Fibroblast of mammary gland (primary cell): ENCODE measurements around the gene SORBS1.

Experiments used
- DNase-seq: peaks from one replicate; pipeline ENCODE4 v3.0.0-alpha.2; 2010; ENCODE audit warnings: low read depth
- H3K4me3 ChIP-seq: 2 replicates; pipeline ENCODE4 v1.5.1; 2011; ENCODE audit warnings: low read depth, mild to moderate bottlenecking, low read length, moderate library complexity; ENCODE audit not compliant: control insufficient read depth
- TF ChIP-seq, protein P1 (sequence below): conservative IDR thresholded peaks from 2 replicates; pipeline ENCODE4 v1.5.1; 2011; ENCODE audit warnings: low read depth, low read length, inconsistent platforms; ENCODE audit not compliant: control insufficient read depth, insufficient read depth

SORBS1 gene

DNA sequence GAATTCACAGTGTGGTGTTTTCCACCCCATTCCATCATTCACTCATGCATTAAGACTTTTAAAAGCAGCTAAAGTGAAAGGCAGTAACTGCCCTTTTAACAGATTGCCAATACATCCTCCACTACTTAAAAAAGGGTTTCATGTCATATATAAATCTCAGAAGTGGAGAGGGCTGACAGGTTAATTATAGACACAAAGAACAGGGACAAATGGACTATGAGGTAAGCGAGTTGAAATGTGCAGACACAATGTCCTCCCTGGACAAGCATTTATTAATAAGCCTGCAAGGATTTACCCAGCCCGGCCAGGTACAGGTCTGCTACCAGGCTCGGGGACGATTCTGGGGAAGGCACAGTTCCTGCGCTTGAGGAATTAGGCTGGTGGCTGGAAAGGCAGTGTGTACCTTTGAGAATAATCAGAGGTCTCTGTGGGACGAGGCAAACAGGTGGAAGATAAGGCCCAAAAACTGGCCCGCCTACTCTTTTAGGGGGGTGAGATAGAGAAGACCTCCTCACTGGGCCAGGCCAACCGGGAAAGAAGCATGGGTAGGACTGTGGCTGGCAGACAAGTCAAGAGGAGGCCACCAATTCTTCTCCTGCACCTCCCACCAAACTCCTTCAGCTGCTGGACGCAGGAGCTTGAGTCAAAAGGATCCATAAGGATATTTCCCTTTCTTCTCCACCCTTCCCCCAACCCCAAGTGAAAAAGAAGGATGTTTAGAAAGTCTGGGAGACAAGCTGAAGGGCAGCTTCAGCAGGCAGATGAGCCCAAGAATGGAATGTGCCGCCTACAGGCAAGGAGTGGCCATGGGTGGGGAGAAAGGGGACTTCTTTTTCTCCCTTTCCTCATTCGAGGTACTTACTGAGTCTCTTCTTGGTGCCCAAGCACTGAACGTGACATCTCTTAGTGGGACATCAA lies 271.9 kb downstream of the SORBS1 start:
- TF ChIP-seq, protein P1, sequence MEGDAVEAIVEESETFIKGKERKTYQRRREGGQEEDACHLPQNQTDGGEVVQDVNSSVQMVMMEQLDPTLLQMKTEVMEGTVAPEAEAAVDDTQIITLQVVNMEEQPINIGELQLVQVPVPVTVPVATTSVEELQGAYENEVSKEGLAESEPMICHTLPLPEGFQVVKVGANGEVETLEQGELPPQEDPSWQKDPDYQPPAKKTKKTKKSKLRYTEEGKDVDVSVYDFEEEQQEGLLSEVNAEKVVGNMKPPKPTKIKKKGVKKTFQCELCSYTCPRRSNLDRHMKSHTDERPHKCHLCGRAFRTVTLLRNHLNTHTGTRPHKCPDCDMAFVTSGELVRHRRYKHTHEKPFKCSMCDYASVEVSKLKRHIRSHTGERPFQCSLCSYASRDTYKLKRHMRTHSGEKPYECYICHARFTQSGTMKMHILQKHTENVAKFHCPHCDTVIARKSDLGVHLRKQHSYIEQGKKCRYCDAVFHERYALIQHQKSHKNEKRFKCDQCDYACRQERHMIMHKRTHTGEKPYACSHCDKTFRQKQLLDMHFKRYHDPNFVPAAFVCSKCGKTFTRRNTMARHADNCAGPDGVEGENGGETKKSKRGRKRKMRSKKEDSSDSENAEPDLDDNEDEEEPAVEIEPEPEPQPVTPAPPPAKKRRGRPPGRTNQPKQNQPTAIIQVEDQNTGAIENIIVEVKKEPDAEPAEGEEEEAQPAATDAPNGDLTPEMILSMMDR = peak; percentile 26
- peak overlapping the region; percentile 79 for H3K4me3 ChIP-seq
- DNase-seq = no peak

DNA sequence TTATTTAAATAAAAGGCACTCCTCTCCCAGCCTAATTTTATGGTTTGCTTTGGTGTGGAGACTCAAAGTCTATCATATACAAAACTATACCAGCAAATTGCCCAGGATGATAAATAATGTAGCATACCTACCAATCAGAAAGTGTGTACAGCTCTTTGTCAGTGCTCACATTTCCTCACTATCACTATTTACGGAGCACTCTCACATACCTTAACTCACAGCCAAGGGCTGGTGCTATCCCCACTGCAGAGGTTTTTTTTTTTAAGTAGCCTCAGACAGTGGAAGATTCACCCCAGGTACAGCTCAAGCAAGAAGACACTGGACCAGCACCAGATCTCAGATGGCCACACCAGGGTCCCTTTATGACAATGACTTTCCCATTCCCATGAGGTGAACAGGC lies 272.9 kb downstream of the SORBS1 start:
- no peak overlapping the region for H3K4me3 ChIP-seq
- no peak for DNase-seq
- TF ChIP-seq, protein P1 = no peak

DNA sequence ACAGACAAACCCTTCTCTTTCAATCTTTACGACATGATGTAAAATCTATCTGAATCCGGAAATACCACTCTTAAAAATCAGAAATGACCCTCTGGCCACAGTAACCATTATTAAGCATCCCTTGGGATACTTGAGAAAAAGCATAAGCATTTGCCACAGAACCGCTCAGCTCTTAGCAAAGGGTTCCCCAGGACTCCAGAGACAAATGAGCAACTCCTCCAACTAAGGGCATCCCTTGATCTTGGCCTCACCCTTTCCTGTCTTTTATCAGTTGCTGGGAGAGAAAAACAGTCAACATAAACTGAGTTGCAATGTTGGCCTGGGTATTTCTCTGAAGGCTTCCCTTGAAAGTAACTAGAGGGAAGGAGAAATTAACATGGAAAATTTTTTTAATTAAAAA lies 273.9 kb downstream of the SORBS1 start:
- H3K4me3 ChIP-seq = no peak overlapping the region
- TF ChIP-seq, protein P1 = no peak
- peak; percentile 54 for DNase-seq

DNA sequence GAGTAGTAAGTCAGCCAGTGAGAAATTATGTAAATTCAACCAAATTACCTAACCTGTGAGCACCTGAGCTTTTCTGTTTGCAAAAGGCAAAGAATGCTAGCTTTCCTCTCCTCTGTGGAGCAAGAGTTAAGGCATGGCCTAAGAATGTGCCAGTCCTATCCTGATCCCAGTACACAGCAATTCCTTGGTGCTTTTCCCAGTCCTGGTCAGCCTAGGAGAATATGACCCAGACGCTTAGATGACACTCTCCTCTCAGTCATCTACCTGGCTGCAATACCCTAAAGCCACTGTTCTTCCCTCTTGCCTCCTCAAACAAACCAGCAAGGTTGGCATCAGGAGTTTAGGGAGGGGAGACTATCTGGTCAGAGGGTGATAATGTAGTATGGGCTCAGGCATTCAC lies 274.5 kb downstream of the SORBS1 start:
- DNase-seq = no peak
- TF ChIP-seq, protein P1 = no peak
- H3K4me3 ChIP-seq = no peak overlapping the region

DNA sequence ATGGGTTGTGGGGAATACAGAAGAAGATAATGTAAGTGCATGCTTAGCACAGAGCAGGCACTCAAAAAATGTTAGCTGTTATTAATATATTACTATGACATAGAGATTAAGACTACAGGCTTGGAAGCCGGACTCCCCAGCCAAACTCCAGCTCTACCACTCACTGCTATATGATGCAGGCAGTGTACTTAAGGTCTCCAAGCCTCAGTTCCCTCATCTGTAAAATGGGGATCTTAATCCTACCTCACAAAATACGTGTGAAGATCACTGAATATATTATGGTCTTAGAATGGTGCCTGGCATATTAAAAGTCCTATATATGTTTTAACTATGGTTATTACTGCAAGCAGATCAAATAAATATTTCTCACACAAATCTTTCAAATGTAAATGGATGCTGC lies 275.6 kb downstream of the SORBS1 start:
- no peak for DNase-seq
- no peak overlapping the region for H3K4me3 ChIP-seq
- TF ChIP-seq, protein P1 = no peak

DNA sequence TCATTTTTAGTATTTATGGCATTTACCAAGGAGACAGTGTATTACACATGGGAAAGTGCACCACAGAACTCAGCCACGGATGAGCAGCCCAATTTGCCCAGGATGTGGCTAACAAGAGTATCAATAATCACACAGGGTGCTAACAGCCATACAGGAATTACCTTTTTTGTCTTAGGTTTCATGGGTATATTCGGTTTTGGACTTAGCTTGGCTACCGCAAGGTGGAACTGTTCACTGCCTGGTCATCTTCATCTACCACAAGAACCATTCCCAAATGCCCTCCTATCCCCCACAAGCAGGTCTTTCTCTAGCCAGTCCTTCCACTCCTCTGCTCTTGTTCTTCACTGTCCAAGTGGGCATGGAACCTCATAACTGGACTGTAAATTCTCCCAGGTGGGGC lies 276.4 kb downstream of the SORBS1 start:
- no peak overlapping the region for H3K4me3 ChIP-seq
- TF ChIP-seq, protein P1 = no peak
- DNase-seq = no peak
